HG02798 (cell line): ENCODE data around the gene TRAPPC2L.

Experiments used
- ATAC-seq: cut with Tn5 transposase; IDR thresholded peaks from one replicate; pipeline ENCODE4 v1.9.1; 2021; ENCODE audit warnings: mild to moderate bottlenecking; ENCODE audit not compliant: unreplicated experiment, poor library complexity

TRAPPC2L gene

DNA sequence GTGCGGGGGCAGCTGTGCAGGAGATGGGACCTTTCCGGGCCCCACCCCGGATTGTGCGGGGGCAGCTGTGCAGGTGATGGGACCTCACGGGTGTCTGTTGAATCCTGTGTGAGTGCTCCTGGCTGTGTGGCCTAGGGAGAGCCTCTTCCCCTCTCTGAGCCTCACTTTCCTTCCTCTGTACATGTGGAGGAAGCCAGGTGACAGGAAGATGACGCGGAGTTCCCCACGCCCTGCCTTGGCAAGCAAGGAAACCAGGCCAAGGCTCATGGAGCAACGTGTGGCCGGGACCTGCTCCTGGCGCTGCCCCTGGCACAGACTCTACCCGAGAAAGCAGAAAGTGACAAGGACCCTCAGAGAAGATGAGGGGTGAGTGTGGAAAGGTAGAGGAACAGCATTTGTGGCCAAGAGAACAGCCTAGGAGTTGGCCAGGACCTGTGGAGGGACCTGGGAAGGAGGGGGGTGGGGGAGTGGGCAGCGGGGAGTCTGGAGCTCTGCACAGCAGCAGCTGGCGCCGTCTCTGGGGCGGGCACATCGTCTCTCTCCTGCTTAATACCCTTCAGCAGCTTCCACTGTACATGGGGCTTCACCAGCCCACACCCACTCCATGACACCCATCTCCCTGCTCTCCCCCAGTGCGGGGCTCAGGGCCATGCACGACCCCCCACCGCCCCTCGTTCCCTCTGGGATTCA lies 47.9 kb downstream of the TRAPPC2L start:
- no peak for ATAC-seq

DNA sequence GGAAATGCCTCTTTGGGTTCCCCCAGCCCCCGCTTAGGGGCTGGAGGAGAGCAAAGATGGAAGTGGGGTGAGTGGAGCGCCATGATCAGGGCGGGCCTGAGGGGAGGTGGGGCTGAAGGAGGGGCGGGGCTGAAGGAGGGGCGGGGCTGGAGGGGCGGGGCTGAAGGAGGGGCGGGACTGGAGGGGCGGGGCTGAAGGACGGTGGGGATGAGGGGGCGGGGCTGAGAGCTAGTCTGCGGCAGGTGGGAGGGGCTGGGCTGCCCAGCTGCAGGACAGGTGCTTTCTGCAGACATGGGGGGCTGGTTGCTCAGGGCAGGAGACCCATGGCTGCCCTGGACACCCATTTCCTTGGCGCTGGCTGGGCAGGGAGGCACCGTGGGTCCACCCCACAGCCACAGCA lies 48.6 kb downstream of the TRAPPC2L start:
- ATAC-seq, result no peak

DNA sequence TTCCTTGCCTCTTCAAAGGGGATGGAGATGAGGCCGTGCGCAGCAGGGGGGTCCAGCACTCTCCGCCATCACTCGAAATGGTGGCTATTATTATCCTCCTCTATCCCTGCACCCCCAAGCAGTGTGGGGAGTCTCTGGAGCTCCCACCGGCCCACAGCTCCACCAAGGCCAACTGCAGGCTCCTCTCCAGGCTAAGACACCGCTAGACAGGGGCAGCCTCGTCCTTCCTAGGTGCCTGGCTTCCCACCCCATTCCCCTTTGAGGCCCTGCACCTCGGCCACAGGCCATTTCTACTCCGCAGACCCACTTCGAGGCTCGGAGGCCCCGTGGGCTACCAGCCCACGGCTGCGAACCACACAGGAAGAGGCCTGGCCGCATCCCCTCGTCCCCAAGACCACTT lies 49.1 kb downstream of the TRAPPC2L start:
- no peak for ATAC-seq

DNA sequence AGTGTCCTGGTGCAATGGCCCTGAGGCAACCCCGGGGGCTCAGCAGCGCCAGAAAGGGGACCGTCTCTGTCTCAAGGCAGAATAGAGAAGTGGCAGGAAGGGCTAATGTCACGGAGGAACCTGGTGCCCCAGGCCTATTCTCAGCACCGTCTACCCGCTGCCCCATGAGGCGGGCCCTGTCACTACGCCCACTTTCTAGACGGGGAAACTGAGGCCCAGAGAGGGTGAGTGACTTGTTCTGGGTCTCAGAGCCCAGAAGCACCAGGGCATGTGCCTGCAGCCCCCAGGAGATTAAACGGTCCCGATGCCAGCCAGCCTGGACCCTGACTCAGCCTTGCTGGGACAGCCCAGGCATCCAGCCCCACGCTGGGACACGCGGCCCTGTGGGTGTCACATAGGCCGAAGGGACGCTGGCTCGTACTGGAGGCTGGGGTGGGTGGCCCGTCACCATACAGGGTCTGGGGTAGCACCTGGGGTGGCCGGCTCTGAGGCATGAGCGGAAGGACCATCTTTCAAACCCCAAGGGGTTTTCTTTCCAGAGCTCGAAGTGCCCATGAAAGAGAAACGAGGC lies 49.7 kb downstream of the TRAPPC2L start:
- no peak for ATAC-seq

DNA sequence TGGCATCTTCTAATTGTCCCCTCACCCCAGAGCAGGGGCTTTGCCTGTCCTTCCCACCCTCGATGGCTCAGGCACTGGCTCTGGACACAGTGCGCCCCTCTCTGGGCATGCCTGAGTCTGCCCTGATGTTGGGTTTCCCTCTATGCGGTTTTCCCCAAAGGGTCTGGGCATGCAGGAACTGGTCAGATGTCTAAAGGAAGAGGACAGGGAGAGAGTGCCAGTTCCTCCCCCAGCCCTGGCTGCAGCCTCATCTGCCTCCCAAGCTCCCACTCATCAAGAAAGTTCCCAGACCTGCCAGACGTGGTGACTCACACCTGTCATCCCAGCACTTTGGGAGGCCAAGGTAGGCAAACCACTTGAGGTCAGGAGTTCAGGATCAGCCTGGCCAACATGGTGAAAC lies 50.8 kb downstream of the TRAPPC2L start:
- ATAC-seq, result no peak

DNA sequence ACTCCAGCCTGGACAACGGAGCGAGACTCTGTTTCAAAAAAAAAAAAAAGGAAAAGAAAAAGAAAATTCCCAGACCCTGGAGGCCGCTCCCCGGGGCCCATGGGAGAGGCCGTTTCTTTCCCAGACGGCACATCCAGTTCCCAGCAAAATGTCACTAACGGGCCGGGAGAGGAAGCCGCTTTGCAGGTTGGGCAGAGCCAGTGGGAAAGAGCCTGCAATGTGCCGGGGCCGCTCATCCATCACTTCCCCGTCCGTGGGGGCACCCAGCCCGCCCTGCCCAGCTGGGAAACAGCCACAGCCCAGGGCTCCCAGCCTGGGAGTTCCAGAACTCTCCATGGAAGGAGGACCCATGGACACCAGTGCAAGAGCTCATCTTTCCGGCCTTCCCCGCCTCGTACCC lies 51.4 kb downstream of the TRAPPC2L start:
- no peak for ATAC-seq

DNA sequence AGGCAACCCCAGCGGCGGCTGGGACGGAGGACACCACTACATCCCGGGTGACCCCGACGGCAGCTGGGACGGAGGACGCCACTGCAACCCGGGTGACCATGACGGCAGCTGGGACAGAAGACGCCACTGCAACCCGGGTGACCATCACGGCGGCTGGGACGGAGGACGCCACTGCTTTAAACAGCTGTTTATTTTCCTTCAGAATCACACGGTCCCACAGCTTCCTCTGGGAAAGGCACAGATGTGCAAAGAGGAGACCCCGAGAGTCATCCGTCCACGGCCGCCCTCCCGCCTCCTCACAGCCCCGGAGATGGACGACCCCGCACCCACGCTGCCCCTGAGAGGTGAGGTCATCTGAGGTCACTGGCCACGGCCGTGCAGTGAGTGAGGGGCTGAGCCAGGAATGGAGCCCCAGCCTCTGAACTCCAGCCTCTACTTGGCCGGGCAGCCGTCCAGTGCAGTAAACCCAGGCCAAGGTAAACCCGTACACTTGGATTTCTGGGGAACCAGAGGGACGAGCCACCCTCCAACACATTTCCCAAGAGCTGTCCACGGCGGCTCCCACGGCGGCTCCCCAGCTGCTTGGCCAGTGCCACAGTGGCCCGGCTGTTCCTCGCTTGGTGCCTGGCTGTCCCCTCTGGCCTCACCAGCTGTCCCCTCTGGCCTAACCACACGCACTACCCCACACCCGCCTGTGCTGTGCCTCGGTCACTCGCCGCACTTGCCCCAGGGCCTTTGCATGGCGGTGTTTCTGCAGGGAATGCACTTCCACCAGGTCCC lies 52.7 kb downstream of the TRAPPC2L start:
- ATAC-seq, result no peak

DNA sequence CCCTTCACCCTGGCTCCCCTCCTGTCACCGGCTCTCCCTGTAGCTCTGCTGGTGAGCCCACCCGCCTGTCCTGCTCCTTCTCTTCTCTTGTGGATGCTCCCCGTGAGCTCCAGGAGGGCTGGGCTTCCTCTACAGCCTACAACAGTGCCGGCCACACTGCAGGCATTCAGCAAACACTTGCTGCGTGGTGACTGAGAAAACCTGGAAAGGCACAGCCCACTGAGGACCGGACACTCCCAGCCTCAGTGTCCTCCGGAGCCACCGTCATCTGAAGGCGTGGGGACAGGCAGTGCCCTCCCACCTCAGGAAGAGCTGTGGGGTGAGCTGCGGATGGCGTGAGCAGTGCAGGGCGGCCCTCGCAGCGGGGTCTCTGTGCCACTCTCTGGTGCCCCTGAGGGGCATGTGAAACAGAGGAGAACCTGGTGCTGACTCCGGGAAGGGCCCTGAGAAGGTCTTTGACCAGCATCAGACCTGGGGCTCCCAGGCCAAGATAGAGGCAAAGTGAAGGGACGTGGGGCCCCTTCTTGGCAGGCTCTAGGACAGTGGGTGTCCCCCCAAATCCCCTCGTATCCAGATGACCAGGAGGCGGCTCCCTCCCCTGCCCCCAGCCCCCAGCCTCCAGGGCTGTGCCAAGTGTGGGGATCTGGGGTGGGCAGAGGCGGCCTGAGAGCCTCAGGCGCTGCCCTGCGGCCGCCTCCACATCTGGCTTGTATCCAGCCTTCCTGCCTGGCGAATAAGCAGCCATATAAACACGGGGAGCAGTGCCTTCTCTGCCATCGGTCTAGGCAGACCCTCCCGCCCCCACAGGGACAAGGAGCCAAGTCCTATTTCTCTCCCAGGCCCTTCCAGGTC lies 53.6 kb downstream of the TRAPPC2L start:
- ATAC-seq, result no peak

DNA sequence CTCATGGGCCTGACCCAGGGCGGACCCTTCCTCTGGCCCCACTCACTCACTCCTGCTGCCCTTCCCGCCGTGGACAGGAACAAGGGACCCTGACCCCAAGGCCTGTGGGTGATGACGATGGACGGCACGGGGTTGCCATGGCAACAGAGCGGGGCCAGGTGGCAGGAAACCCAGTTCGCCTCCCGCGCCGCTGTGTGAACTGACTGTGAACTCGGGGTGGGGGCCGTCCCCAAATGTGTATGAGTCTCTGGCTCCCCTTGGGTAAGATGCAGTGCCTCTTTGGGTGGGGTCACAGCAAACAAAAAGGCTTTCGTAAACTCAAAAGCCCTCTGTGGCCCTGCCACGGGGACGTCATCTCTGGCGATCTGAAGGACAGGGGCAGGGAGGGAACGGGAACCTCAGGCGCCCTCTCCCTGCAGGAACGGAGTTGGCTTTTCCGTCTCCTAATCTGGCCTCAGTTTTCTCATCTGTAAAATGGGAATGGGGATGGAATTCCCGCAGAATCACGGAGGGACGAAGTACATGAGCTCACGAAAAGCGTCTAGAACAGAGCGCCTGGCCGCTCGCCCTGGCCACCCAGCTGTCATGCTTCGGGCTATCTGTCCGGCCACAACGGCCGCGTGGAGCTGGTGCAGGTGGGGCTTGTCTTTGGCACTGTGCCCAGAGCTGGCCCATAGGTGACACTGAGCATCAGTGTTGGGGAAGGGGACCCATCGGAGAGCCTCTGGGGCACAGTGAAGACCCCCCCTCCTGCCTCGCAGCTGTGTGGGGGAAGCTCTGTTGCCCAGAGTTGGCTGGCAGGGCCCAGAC lies 54.4 kb downstream of the TRAPPC2L start:
- ATAC-seq, result no peak

DNA sequence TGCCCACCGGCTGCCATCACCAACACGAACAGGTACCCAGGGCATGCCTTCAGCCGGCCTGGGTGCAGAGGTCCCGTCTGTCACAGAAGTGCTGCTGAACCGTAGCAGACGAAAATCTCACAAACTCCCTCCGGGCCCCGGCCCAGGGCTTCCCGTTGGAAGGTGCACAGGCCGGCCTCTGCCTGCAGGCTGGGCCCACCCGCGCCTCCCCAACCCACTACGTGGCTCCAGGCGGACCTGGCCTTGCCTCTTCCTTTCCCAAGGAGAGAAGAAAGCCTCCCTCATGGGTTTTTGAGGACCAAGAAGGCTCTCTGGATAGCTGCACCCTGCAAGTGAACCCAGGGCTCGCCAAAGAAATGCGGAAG lies 55.0 kb downstream of the TRAPPC2L start:
- ATAC-seq, result no peak
